ENCODE measurements around the gene NT5DC3. TPM values are rescaled to one million over a fixed set of nuclear protein-coding genes. Genes with fewer than 3 reads are reported as not detected.

NT5DC3 gene
- total and polyA plus RNA-seq, 2 donors (not counting 3 experiments of a cell fraction or from before 2014, with no cell fraction given) = 1.5 to 6.7 TPM

DNA sequence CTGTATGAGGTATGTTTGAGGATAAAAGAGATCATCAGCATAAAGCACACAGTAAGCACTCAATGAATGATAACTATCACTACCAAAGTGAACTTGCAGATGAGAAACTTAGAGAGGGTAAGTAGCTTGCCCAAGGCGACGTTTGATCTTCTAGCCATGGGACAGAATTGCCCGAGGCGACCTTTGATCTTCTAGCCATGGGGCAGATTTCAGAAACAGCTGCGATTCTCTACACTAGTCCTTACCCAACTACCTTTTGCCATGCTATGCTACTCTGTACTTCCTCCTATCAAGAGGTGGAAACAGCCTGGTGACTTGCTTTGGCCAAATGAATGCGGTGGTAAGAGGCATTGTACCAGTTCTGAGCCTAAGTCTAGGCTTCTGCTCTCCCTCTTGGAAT lies 23.7 kb upstream of the NT5DC3 start:
- intact Hi-C loops (cut with micrococcal nuclease) = no loop called here
- Histone ChIP-seq H3K27ac (ENCODE audit: insufficient read depth, low read depth, low read length) (no peak overlapping the region), H3K79me2 (ENCODE audit: control insufficient read depth, insufficient read depth, low read length) (no peaks in the 10 kb centered on the region), H3K4me3 (replicated peaks in 1 of 3; ENCODE audit: insufficient read depth in 1 of 3, low read depth in 1 of 3, low read length in 3 of 3) (no peak overlapping the region), H3K9me1 (replicated peaks; ENCODE audit: control insufficient read depth, extremely low read depth, insufficient read depth, low read length) (no peaks in the 10 kb centered on the region), H4K20me1 (replicated peaks; ENCODE audit: control insufficient read depth, extremely low read depth, insufficient read depth, low read length) (no peaks in the 10 kb centered on the region), H3K9ac (replicated peaks; ENCODE audit: extremely low read depth, insufficient read depth, low read length) (no peak overlapping the region), H3K9me3 (replicated peaks; ENCODE audit: control insufficient read depth, insufficient read depth, low read length) (no peaks in the 10 kb centered on the region), H2AFZ (ENCODE audit: low read depth, low read length) (no peak overlapping the region), H3K4me2 (ENCODE audit: insufficient read depth, low read length) (no peak overlapping the region), H3K36me3 (ENCODE audit: control insufficient read depth in 2 of 2, extremely low read depth in 1 of 2, insufficient read depth in 2 of 2, low read length in 2 of 2) (no peaks in the 10 kb centered on the region), H3K27me3 (ENCODE audit: control insufficient read depth in 2 of 2, insufficient read depth in 2 of 2, low read length in 2 of 2) (no peaks in the 10 kb centered on the region), H3K4me1 (ENCODE audit: control insufficient read depth, extremely low read depth, insufficient read depth, low read length) (no peaks in the 10 kb centered on the region)
- ChIA-PET POLR2A (no interaction called here), CTCF (interaction anchor here (0.7 to 1.7 kb wide), 2 partner anchors 91 to 93 kb away, joined by 3 to 7 read pairs; no protein-coding TSS in a partner anchor)
- no peak for DNase-seq (ENCODE audit: low read depth, low spot score)
- dilution Hi-C loops (cut with MboI; ENCODE audit: extremely low pct_ligation_motif_present, low sequenced_read_pairs) = no loop called here
- FAIRE-seq = no peak
- BruUV-seq (replicated peaks) = no TSS peak
- TF ChIP-seq JUN (IDR thresholded peaks at IDR 0.05; ENCODE audit: borderline replicate concordance, insufficient read depth, insufficient read length, low read depth) (no peak), FOS (IDR thresholded peaks at IDR 0.05; ENCODE audit: borderline replicate concordance, insufficient read depth, low read length) (no peak), POLR2AphosphoS5 (IDR thresholded peaks at IDR 0.05; ENCODE audit: insufficient read depth, low read depth, low read length) (no peak), MYC (IDR thresholded peaks at IDR 0.05; ENCODE audit: low read depth, low read length) (no peak), GATA2 (IDR thresholded peaks at IDR 0.05; ENCODE audit: insufficient read depth, insufficient read length, low read depth, low read length) (no peak), EZH2 (IDR thresholded peaks at IDR 0.05; ENCODE audit: borderline replicate concordance, low read depth, low read length, severe bottlenecking) (no peak), POLR2A (IDR thresholded peaks at IDR 0.05; ENCODE audit: low read depth, low read length) (no peak)
- TF ChIP-seq, protein P1, sequence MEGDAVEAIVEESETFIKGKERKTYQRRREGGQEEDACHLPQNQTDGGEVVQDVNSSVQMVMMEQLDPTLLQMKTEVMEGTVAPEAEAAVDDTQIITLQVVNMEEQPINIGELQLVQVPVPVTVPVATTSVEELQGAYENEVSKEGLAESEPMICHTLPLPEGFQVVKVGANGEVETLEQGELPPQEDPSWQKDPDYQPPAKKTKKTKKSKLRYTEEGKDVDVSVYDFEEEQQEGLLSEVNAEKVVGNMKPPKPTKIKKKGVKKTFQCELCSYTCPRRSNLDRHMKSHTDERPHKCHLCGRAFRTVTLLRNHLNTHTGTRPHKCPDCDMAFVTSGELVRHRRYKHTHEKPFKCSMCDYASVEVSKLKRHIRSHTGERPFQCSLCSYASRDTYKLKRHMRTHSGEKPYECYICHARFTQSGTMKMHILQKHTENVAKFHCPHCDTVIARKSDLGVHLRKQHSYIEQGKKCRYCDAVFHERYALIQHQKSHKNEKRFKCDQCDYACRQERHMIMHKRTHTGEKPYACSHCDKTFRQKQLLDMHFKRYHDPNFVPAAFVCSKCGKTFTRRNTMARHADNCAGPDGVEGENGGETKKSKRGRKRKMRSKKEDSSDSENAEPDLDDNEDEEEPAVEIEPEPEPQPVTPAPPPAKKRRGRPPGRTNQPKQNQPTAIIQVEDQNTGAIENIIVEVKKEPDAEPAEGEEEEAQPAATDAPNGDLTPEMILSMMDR (IDR thresholded peaks at IDR 0.05; ENCODE audit: extremely low read depth in 1 of 2, insufficient read depth in 1 of 2, low read depth in 1 of 2, low read length in 2 of 2) = no peak
- TF ChIP-seq, protein P2, sequence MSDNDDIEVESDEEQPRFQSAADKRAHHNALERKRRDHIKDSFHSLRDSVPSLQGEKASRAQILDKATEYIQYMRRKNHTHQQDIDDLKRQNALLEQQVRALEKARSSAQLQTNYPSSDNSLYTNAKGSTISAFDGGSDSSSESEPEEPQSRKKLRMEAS (IDR thresholded peaks at IDR 0.05; ENCODE audit: insufficient read depth, insufficient read length) = no peak

All from endothelial cell of umbilical vein (primary cell).